HG02763 (cell line): ENCODE measurements around the gene F10.

Experiments
- ATAC-seq: cut with Tn5 transposase; IDR thresholded peaks from one replicate; pipeline ENCODE4 v1.9.1; 2021; ENCODE audit warnings: mild to moderate bottlenecking, moderate library complexity; ENCODE audit not compliant: unreplicated experiment

F10 gene

DNA sequence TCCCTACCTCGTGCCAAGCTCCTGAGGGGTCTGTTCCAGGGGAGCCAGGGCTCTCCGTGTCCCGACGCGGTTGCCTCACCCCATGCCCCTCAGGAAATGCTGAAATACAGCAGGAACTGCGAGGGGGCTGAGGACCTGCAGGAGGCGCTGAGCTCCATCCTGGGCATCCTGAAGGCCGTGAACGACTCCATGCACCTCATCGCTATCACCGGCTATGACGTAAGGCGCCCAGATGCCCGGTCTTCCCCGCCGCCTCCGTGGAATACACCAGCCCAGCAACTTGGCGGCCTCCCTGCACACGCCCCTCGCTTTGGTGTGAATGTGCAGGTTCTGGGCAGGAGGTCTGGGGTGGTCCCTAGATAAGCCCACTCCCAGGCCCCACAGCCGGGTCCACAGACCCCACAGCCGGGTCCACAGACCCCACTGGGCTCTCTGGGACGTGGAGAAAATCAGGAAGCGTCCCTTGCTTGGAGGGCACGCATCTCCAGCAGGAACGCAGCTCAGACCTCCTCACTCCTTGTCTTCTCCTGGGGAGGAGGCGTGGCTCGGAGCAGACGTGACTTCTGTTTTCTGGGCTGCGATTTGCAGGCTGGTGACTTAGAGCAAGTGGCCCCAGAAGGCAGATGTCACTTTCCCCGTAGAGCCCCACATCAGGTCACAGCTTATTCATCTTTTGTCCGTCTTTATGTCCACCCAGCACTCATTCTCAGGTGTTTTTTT lies 36.4 kb upstream of the F10 start:
- no peak for ATAC-seq

DNA sequence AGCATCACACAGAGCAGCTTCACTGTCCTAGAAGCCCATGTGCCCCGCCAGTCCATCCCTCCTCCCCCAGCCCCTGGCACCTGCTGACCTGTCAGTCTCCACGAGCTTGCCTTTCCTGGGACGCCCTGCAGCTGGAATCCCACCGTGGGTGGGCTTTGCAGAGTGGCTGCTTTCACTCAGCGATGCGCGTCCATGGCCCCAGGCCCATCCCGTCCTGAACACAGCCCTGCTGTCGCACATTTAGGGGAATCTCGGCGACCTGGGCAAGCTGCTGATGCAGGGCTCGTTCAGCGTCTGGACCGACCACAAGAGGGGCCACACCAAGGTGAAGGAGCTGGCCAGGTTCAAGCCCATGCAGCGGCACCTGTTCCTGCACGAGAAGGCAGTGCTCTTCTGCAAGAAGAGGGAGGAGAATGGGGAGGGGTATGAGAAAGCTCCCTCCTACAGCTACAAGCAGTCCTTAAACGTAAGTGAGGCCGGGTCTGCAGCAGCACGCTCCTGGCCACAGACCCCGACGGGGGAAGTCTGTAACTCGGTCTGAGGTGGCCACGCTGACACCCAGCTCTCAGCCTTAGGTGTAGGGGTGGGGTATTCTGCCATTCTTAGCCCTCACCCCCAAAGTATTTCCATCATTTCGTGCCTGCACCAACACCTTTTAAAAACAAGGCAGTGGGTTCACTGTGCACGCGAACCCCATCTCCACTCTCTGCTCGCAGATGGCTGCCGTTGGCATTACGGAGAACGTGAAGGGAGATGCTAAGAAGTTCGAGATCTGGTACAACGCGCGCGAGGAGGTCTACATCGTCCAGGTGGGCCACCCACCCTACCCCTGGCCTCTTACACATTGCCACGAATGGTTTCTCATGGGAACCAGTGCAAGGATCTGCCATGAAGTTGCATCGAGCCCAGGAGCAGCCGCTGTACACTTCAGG lies 35.3 kb upstream of the F10 start:
- ATAC-seq = no peak

DNA sequence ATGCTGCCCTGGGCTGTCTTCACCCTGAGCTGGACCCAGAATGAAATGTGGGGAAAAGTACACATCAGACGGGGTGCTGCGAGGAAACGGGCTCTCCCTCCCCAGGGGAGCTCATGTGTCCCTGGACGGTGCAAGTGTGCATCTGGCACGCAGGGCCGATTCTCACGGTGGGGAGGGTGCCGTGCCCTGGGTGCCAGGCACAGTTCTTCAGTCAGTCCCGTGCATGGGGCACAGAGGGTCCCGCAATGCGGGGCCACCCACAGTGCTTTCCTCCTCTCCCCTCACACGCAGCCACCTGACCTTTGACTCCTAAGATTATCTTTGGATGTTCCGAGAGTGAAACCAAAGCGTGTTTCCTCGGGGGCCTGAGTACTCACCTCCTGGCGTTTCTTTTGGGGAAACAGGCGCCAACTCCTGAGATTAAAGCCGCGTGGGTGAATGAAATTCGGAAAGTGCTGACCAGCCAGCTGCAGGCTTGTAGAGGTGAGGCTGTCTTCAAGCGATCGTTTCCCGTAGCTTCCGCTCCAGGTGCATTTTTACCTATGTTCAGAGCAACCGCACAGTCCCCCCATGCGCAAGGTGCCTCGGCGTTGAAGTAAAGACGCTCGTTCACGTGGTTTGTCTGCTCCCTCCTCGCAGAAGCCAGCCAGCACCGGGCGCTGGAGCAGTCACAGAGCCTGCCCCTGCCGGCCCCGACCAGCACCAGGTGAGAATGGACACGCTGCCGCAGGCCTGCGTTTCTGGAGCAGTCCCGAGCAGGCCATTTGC lies 34.5 kb upstream of the F10 start:
- no peak for ATAC-seq

- no peak for ATAC-seq
Measured at GRCh38 chr13:113088691-113089020, 33.9 kb upstream of the F10 start.

DNA sequence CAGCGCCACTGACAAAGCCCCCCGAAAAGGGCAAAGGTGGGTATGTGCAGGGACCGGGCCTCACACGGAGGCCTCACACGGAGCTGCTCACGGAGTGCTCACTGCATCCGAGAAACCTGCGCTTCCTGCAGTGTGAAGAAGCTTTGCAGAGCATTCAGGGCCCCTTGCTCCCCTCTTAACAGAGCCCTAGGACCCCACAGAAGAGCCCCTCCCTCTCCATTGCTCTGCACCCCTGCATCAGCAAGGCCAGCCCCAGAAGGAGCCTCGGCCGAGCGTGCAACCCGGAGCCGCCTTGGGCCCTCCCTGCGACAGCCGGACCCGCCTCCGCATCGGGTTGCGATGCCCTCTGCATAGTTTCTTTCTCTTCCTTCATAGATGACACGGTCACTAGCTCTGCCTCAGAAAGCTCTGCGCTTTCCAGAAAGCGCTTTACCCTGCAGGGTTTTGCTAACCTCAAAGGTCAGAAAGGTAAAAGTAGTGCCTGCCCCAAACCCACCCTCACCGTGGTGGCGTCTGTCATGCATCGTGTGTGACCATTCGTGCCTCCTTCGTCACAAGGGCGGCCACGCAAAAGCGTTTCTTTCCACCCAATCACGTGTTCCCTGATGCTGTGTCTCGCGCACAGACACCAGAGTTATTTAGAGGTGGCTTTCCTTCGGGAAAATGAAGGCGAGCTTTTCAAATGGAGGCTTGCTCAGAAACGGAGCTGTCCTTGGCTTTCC lies 32.7 kb upstream of the F10 start:
- no peak for ATAC-seq

- ATAC-seq = no peak
Measured at GRCh38 chr13:113090415-113090770, 32.2 kb upstream of the F10 start.

GRCh38 chr13:113090806-113091205 lies 31.8 kb upstream of the F10 start:
- no peak for ATAC-seq

DNA sequence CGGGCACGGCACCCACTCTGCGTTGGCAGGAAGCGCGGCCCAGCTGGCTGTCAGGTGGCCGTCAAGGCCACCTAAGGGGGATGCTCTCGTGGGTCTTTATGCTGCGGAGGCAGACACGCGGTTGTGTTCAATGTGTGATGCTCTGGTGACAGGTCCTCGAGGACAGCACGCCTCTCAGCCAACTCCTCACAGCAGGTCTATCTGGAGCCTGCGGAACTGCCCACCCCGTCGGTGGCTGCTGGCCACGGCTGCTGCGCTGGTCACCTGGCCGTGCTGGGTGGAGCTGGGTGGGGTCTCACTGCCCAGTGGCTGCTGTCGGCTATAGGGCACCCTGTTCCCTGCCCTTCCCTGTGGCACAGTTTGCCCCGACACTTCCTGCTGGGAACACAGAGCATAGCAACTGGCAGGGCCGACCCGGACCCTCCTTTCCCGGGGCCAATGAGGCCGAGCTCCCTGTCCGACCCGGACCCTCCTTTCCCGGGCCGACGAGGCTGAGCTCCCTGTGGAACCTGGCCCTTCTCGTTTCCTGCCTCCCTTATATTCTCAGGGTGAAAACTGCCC lies 31.3 kb upstream of the F10 start:
- no peak for ATAC-seq

GRCh38 chr13:113091891-113092775 lies 30.5 kb upstream of the F10 start:
- ATAC-seq = no peak

DNA sequence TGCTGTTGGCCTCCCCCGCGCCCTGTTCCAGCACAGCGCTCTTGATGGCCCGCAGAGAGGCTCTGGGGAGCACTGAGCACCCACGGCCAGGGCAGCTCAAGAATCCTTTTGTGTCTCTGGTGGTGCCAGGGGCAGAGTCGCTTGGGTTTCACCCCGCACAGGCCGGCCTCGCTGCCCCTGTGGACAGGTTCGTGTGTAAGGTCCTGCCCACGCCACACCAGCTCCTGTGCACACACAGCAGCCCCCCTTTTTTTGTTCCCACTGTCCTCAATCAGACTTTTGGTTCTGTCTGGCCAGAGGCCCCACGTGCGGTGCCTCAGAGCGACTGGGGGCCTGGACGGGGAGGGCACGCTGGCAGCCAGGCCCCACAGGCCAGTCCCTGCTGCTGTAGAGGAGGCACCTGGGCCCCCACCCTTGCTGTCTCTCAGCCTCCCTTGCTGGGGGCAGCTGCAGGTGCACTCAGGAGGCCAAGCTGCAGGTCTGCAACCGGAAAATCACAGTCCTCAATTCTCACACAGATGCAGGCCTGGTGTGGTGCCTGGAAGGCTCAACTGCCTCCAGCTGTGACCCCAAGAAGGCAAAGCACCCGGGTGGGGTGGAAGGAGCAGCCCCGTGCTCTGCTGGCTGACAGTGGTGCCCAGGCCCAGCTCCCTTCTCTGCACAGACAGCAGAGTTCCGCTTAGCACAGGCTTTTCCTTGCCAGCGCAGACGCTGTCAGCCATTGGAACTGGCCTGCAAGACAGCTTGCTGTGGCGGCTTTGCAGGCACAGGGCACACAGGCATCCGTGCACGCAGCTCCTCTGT lies 29.6 kb upstream of the F10 start:
- no peak for ATAC-seq

DNA sequence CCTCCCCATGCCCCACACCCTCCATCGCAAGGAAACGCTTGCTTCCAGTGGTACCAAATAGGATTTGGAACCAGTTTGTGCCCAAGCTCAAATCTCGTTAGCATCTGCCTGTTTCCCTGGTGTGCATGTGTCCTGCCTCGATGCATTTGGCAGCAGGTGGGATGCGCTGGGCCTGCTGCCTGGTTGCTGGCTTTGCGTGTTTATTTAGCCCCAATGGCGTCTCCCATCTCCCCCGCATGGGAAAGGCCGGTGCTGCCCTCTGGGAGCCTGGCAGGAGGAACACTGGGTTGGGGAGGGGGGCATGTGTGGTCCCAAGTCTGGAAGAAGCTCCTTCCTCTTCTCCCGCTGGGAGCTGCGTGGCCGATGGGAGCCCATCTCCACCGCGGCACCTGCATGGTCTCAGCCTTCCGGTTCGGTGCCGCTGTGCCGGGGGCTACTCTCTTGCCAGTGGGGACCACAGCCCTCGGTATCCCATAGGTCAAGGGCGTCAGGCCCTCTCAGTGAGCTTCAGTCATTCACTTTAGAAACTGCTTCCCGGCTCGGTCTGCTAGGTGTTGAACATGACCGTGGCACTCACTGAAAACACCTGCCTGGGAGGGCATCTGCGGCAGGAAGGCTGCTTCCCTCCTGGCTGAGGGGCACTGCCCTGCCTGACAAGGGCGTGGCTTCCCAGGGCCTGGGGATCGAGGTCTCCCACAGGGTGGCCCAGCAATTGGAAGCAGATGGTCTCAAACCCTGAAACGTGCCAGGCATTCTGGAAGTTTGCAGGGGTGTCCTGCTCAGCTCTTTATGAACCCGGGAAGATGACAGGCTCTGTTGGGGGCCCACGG lies 28.8 kb upstream of the F10 start:
- ATAC-seq = no peak

DNA sequence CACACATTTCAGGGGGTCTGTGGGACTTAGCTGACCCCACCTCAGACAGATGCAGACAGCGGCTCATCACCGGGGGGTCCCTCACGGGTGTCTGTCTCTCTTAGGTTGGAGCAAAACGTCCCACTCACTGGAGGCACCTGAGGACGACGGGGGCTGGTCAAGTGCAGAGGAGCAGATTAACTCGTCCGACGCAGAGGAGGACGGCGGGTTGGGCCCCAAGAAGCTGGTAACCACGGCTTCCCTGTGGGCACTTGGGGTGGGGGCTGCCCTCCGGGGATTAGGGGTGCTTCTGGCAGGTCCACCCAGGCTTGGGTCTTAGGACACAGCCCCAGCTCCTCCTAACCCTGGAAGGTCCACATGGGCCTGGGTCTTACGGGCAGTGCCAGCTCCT lies 28.2 kb upstream of the F10 start:
- ATAC-seq = no peak

GRCh38 chr13:113095146-113096051 lies 27.2 kb upstream of the F10 start:
- no peak for ATAC-seq

- ATAC-seq = no peak
Measured at GRCh38 chr13:113096052-113096744, 26.4 kb upstream of the F10 start.

DNA sequence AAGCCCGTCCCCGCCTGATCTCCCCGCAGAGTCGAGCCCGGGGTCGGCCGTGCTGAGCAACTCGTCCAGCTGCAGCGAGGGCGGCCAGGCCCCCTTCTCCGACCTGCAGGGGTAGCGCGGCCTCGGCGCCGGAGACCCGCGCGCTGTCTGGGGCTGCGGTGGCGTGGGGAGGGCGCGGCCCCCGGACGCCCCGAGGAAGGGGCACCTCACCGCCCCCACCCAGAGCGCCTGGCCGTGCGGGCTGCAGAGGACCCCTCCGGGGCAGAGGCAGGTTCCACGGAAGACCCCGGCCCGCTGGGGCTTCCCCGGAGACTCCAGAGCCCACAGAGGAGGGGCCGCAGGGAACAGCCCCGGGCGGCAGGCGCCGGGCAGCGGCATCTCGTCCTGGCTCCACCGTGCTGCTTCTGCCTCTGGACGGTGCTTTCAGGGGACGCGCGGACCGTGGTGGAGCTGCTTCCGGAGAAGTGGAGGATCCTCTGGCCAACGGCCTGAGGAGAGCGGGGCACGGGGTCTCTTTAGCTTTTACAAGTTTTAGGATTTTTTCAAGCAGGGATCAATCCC lies 25.8 kb upstream of the F10 start:
- ATAC-seq = no peak

- no peak for ATAC-seq
Measured at GRCh38 chr13:113097651-113098050, 24.9 kb upstream of the F10 start.
